Heart right ventricle (tissue), 16 donors: ENCODE measurements around the gene ZNF423. TPM values are rescaled to one million over a fixed set of nuclear protein-coding genes. Genes with fewer than 3 reads are reported as not detected.

Experiments used
- ATAC-seq, 8 donors: fragments of 200-7000 bp; cut with Tn5 transposase; one replicate each; pipeline ENCODE4 v1.9.1; 2020; ENCODE audit warnings: mild to moderate bottlenecking in 8 of 8, moderate library complexity in 8 of 8, moderate number of reproducible peaks in 1 of 8
- DNase-seq, 2 donors: peaks; one replicate each; pipeline ENCODE4 v3.0.0-alpha.2; 2020
- H3K27ac ChIP-seq, 10 donors: fragments of 200-600 bp; sonication (generic) in 2 of 10; one replicate each; pipeline versions ENCODE4 v1.5.0 to v1.8.0; 2020 to 2022; ENCODE audit warnings: mild to moderate bottlenecking in 3 of 10
- H3K27me3 ChIP-seq, 7 donors: fragments of 200-600 bp; one replicate each; pipeline ENCODE4 v1.8.0; 2021 to 2022; ENCODE audit warnings: mild to moderate bottlenecking in 2 of 7
- H3K36me3 ChIP-seq, 9 donors: fragments of 200-600 bp; sonication (generic) in 1 of 9; one replicate each; pipeline versions ENCODE4 v1.5.0 to v1.8.0; 2020 to 2022; ENCODE audit warnings: mild to moderate bottlenecking in 2 of 9
- H3K4me1 ChIP-seq, 9 donors: fragments of 200-600 bp; sonication (generic) in 1 of 9; one replicate each; pipeline versions ENCODE4 v1.5.0 to v1.8.0; 2020 to 2022; ENCODE audit warnings: mild to moderate bottlenecking in 4 of 9
- H3K4me3 ChIP-seq, 10 donors: fragments of 200-600 bp; sonication (generic) in 2 of 10; one replicate each; pipeline versions ENCODE4 v1.5.0 to v1.8.0; 2020 to 2022; ENCODE audit warnings: mild to moderate bottlenecking in 7 of 10, moderate library complexity in 2 of 10
- H3K9me3 ChIP-seq, 11 donors: fragments of 200-600 bp in 10 of 11; sonication (generic) in 2 of 11; one replicate each; pipeline versions ENCODE4 v1.5.0 to v1.8.0; 2013 to 2022; ENCODE audit warnings: mild to moderate bottlenecking in 2 of 11, control low read depth in 1 of 11, moderate library complexity in 1 of 11
- CTCF ChIP-seq, 9 donors: fragments of 200-600 bp; sonication (generic) in 2 of 9; IDR thresholded peaks; one replicate each; pipeline versions ENCODE4 v1.5.0 to v1.8.0; 2021 to 2022; ENCODE audit warnings: antibody characterized with exemption in 9 of 9, mild to moderate bottlenecking in 5 of 9, moderate library complexity in 1 of 9
- WGBS, 2 donors: extraction: QIAGEN DNeasy Blood & Tissue Kit; methylation state at CpG; one replicate each; pipeline ENCODE4 v1.1.7; 2013; ENCODE audit warnings: inconsistent platforms in 1 of 2; 5-methylcytosine and 5-hydroxymethylcytosine counted together
- intact Hi-C, 10 donors: fragments of 100-400 bp; cut with DNase I; formaldehyde crosslinking; loops; one replicate each; pipeline versions ENCODE4 v1.11.1 to v1.14.2; 2022
- polyA plus RNA-seq, 2 donors: library from polyadenylated mRNA; stranded (reverse); fragments of 200-250 nt; gene quantifications; one replicate each; pipeline ENCODE4 v1.2.3, GENCODE V29; 2013
- total RNA-seq, 10 donors: library from RNA; stranded (reverse); fragmentation: NEBNext Ultra II Directional in 3 of 10; extraction: Animal tissue kit (Norgen Biotek cat#: 25700) in 3 of 10; gene quantifications; one replicate each; pipeline versions ENCODE4 v1.2.1 to v1.2.4, GENCODE V29; 2021 to 2023
- donor health status: Arrhythmogenic right ventricular cardiomyopathy.
- donor health status: ischemic (EF 13 %, LVEDD 7.1; RV severe dilation, severe dysfunction).
- donor health status: healthy with polysubstance abuse.
- donor health status: DM: no; HTN: yes; CAD: no.
- donor health status: DM: no; HTN: no; CAD: no.
- donor health status: ischemic (EF 25% LVEDD 6.9; RV normal size, moderate dysfunction).
- donor health status: ischemic (EF 25% LVEDD 5.7; RV mildly dilated, moderate dysfunction).
- donor health status: healthy.
- donor health status: DM: yes; HTN: yes; CAD: no.
- donor health status: Ischemic cardiomyopathy.
- donor health status: ischemic (EF 35%, LVEDD 5.7; RV mildly dilated, moderate dysfunction).
- donor health status: nonischemic (EF 11% LVEDD 7.7; RV severe dilation, severe dysfunction).
- donor health status: DM: yes; HTN: yes; CAD: no.
- donor health status: PGD.
- donor health status: ischemic (EF 29% LVEDD 5.4; RV normal size, mild dysfunction).
- donor health status: nonischemic (EF 23%, LVEDD 6.1; RV moderate dilation, normal function).

ZNF423 gene
- total and polyA plus RNA-seq, 12 donors = 2.6 to 10.6 (median 7.0) TPM

GRCh38 chr16:49861299-49861698, 5.4 kb upstream of the ZNF423 start:
- intact Hi-C loops = loop anchor here in 2 of 10 donors (5.0 to 10.0 kb wide), 2 partner anchors 256 to 369 kb away; no protein-coding TSS in a partner anchor
- Histone ChIP-seq H3K27ac (no peak overlapping the region), H3K9me3 (no peaks in the 10 kb centered on the region), H3K27me3 (peaks cover 0 to 52% (median 0%) of the 10 kb centered on the region in 7 donors), H3K4me3 (no peak overlapping the region), H3K4me1 (peaks cover 0 to 31% (median 18%) of the 10 kb centered on the region in 9 donors), H3K36me3 (no peaks in the 10 kb centered on the region)
- DNase-seq (no peak), ATAC-seq (no peak)
- no peak for TF ChIP-seq CTCF (IDR thresholded peaks at IDR 0.05)
- 94% methylated on average over 6 of the region's 6 CpGs for WGBS, 2 donors

GRCh38 chr16:49860593-49860992, 4.7 kb upstream of the ZNF423 start:
- peaks cover 0 to 59% (median 0%) of the 10 kb centered on the region in 7 donors for H3K27me3 ChIP-seq
- no peaks in the 10 kb centered on the region for H3K9me3 ChIP-seq
- WGBS, 2 donors = 58 to 69% methylated on average over 2 of the region's 2 CpGs
- peaks cover 0 to 30% (median 18%) of the 10 kb centered on the region in 9 donors for H3K4me1 ChIP-seq
- ATAC-seq (no peak), DNase-seq (no peak)
- no peak overlapping the region for H3K27ac ChIP-seq
- TF ChIP-seq CTCF (IDR thresholded peaks at IDR 0.05) = no peak
- no peaks in the 10 kb centered on the region for H3K36me3 ChIP-seq
- intact Hi-C loops = loop anchor here in 2 of 10 donors (5.0 to 10.0 kb wide), 2 partner anchors 256 to 368 kb away; no protein-coding TSS in a partner anchor
- no peak overlapping the region for H3K4me3 ChIP-seq

GRCh38 chr16:49859125-49859811, 3.4 kb upstream of the ZNF423 start:
- intact Hi-C loops = loop anchor here in 7 of 10 donors (2.0 to 10.0 kb wide), 9 partner anchors 82 to 367 kb away; no protein-coding TSS in a partner anchor
- 8 to 10% methylated on average over 30 of the region's 30 CpGs for WGBS, 2 donors
- Histone ChIP-seq H3K4me1 (peaks cover 0 to 35% (median 24%) of the 10 kb centered on the region in 9 donors), H3K9me3 (no peaks in the 10 kb centered on the region), H3K27me3 (peaks cover 0 to 67% (median 0%) of the 10 kb centered on the region in 7 donors), H3K4me3 (peak overlapping the region; percentile 21 to 84 (median 70)), H3K27ac (peak overlapping the region; percentile 84 to 99 (median 94)), H3K36me3 (no peaks in the 10 kb centered on the region)
- ATAC-seq (peak; percentile 20 to 76 (median 45)), DNase-seq (peak; percentile 79 to 87)
- peak in 1 of 9 donors; percentile 1 for TF ChIP-seq CTCF (IDR thresholded peaks at IDR 0.05)

- DNase-seq (peak; percentile 65 to 66), ATAC-seq (peak in 7 of 8 donors; percentile 4 to 46 (median 27))
- intact Hi-C loops = loop anchor here in 7 of 10 donors (2.0 to 10.0 kb wide), 9 partner anchors 81 to 366 kb away; no protein-coding TSS in a partner anchor
- Histone ChIP-seq H3K36me3 (no peaks in the 10 kb centered on the region), H3K4me3 (peak overlapping the region; percentile 21 to 84 (median 70)), H3K27me3 (peaks cover 0 to 75% (median 0%) of the 10 kb centered on the region in 7 donors), H3K9me3 (no peaks in the 10 kb centered on the region), H3K4me1 (peaks cover 0 to 43% (median 32%) of the 10 kb centered on the region in 9 donors), H3K27ac (peak overlapping the region; percentile 84 to 99 (median 94))
- WGBS, 2 donors = 0 to 1% methylated on average over 60 to 90 of the region's 90 CpGs
- TF ChIP-seq CTCF (IDR thresholded peaks at IDR 0.05) = peak in 1 of 9 donors; percentile 7
These were observed 2.5 kb upstream of the ZNF423 start for GRCh38 chr16:49858200-49859124.
